Brain microvascular endothelial cell (primary cell): ENCODE results near the gene ESYT2.

Experiments used
- DNase-seq: peaks from one replicate; pipeline ENCODE4 v3.0.0-alpha.2; 2020
- H3K27ac ChIP-seq: fragments of 250-450 bp; sonication (Bioruptor Pico); 2 replicates; pipeline ENCODE4 v1.5.1; 2020; ENCODE audit warnings: mild to moderate bottlenecking, moderate library complexity
- H3K27me3 ChIP-seq: fragments of 250-450 bp; sonication (Bioruptor Pico); replicated peaks from 2 replicates; pipeline ENCODE4 v1.5.1; 2020; ENCODE audit warnings: mild to moderate bottlenecking
- H3K36me3 ChIP-seq: fragments of 250-450 bp; sonication (Bioruptor Pico); replicated peaks from 2 replicates; pipeline ENCODE4 v1.5.1; 2020; ENCODE audit warnings: mild to moderate bottlenecking
- H3K4me3 ChIP-seq: 2 replicates; pipeline ENCODE4 v1.5.1; 2011; ENCODE audit warnings: low read depth, mild to moderate bottlenecking, control low read depth, low read length, moderate library complexity
- in situ Hi-C: cut with HindIII; loops from 2 replicates; pipeline ENCODE4 v1.10.0; 2017; ENCODE audit warnings: low sequenced_read_pairs, low pct_ligation_motif_present
- TF ChIP-seq, protein P1 (sequence below): IDR thresholded peaks from 2 replicates; pipeline ENCODE4 v1.5.1; 2011; ENCODE audit warnings: low read depth, mild to moderate bottlenecking, moderate library complexity, low read length, control low read depth, inconsistent platforms; ENCODE audit errors: missing control alignments

The ESYT2 gene

DNA sequence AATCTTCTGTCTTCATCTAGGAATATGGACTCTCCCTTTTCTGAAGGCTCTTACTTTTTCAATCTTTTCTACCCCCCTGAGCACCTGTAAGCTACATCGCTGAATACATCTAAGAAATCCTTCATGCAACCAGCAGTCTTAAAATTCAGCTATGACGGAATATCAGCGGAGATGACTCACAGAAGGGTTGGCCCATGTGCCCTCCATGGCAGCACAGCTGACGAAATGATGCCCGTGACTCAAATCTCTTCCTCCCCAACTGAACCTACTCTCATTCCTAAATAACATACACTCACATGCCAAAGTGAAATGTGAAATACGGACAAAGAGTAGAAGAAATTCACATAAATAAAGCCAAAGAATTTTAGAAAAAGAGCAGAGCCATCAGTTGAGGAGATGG, 94.4 kb downstream of the ESYT2 start:
- peaks cover 43% of the 10 kb centered on the region for H3K36me3 ChIP-seq
- peak; percentile 55 for DNase-seq
- in situ Hi-C loops: no loop called here

GRCh38 chr7:158733775-158734494, 95.4 kb downstream of the ESYT2 start:
- no peaks in the 10 kb centered on the region for H3K27me3 ChIP-seq
- TF ChIP-seq, protein P1, sequence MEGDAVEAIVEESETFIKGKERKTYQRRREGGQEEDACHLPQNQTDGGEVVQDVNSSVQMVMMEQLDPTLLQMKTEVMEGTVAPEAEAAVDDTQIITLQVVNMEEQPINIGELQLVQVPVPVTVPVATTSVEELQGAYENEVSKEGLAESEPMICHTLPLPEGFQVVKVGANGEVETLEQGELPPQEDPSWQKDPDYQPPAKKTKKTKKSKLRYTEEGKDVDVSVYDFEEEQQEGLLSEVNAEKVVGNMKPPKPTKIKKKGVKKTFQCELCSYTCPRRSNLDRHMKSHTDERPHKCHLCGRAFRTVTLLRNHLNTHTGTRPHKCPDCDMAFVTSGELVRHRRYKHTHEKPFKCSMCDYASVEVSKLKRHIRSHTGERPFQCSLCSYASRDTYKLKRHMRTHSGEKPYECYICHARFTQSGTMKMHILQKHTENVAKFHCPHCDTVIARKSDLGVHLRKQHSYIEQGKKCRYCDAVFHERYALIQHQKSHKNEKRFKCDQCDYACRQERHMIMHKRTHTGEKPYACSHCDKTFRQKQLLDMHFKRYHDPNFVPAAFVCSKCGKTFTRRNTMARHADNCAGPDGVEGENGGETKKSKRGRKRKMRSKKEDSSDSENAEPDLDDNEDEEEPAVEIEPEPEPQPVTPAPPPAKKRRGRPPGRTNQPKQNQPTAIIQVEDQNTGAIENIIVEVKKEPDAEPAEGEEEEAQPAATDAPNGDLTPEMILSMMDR: peak; percentile 17
- H3K27ac ChIP-seq: no peak overlapping the region
- DNase-seq: no peak
- peaks cover 44% of the 10 kb centered on the region for H3K36me3 ChIP-seq
- in situ Hi-C loops: no loop called here
- no peak overlapping the region for H3K4me3 ChIP-seq

More for the DNA sequence above, 94.4 kb downstream of the ESYT2 start:
- Histone ChIP-seq H3K27me3 (no peaks in the 10 kb centered on the region), H3K27ac (no peak overlapping the region), H3K4me3 (no peak overlapping the region)
- TF ChIP-seq, protein P1: no peak

DNA sequence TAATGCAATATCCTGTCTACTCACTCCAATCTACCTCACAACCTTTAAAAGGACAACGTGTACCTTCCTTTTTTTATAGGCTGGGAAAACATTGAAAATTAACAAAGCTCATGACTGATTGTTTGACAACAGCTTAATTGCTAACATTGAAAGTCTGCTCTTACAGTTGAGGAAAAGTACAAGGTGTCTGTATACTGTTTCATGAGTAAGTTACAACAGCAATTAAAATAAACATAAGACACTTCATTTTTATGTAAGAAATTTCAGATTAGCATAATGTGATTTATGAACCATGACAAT, 96.1 kb downstream of the ESYT2 start:
- Histone ChIP-seq H3K36me3 (peaks cover 39% of the 10 kb centered on the region), H3K27ac (no peak overlapping the region), H3K27me3 (no peaks in the 10 kb centered on the region), H3K4me3 (no peak overlapping the region)
- TF ChIP-seq, protein P1: no peak
- in situ Hi-C loops: no loop called here
- DNase-seq: no peak

GRCh38 chr7:158732494-158733219, 96.7 kb downstream of the ESYT2 start:
- Histone ChIP-seq H3K27me3 (no peaks in the 10 kb centered on the region), H3K4me3 (no peak overlapping the region), H3K36me3 (peaks cover 39% of the 10 kb centered on the region), H3K27ac (no peak overlapping the region)
- no peak for DNase-seq
- TF ChIP-seq, protein P1: no peak
- in situ Hi-C loops: no loop called here

- in situ Hi-C loops: no loop called here
- Histone ChIP-seq H3K27me3 (no peaks in the 10 kb centered on the region), H3K4me3 (no peak overlapping the region), H3K27ac (no peak overlapping the region), H3K36me3 (peaks cover 33% of the 10 kb centered on the region)
- DNase-seq: no peak
- TF ChIP-seq, protein P1: no peak
These were observed 97.5 kb downstream of the ESYT2 start for GRCh38 chr7:158731761-158732160.
